Activated T-cell treated with anti-CD3 and anti-CD28 coated beads for 4 hours (primary cell): ENCODE results near the gene TTLL3.
"Not testable (repeated sequence)": the region's sequence is repeated elsewhere in the genome, so short reads cannot be mapped to it uniquely, and the experiment has no call there.

Source experiments
- DNase-seq: peaks from one replicate; pipeline ENCODE4 v3.0.0-alpha.2; 2020

The TTLL3 gene

GRCh38 chr3:9809615-9810432 lies at the start of gene TTLL3:
Gene TTLL3 (plus strand): TSS chr3:9810262. CDS start chr3:9810662, 400 bp downstream.
- DNase-seq = peak; percentile 23

GRCh38 chr3:9760779-9761505 lies 49.1 kb upstream of the TTLL3 start:
- no peak for DNase-seq

- DNase-seq = no peak
These were observed 48.1 kb upstream of the TTLL3 start for GRCh38 chr3:9761919-9762318.

DNA sequence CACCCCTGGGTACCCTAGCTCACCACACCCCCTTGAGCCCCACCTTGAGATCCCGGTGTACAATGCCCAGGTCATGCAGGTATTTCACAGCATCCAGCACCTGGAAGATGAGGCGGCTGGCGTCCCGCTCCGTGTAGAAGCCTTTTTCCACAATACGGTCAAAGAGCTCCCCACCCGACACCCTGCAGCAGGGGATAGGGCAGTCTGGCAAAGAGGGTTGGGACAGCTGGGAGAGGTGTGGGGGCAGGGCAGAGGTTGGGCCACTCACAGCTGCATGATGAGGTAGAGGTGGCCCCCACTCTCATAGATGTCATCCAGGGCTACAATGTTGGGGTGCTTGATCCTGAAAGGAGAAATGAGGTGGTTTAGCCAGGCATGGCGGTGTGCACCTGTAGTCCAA lies 47.2 kb upstream of the TTLL3 start:
- no peak for DNase-seq

GRCh38 chr3:9765865-9766264 lies 44.2 kb upstream of the TTLL3 start:
- no peak for DNase-seq

DNA sequence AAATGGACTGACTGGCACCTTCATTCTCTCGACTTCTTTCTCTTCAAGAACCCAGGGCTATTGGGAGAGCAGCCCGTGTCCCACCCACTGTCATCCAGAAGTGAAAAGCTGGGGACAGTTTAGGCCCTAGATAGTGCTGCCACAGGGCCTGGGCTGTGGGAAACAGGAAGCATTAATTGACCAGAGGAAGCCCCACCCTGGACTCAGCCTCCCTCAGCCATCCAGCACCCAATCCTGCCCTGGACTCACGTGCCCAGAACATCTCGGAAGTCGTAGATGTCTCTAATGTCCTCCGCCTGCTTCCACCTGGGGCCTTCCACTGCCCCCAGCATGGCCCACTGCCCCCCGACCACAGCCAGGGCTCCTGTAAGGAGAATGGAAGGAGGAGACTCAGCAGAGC lies 42.6 kb upstream of the TTLL3 start:
- DNase-seq = no peak

DNA sequence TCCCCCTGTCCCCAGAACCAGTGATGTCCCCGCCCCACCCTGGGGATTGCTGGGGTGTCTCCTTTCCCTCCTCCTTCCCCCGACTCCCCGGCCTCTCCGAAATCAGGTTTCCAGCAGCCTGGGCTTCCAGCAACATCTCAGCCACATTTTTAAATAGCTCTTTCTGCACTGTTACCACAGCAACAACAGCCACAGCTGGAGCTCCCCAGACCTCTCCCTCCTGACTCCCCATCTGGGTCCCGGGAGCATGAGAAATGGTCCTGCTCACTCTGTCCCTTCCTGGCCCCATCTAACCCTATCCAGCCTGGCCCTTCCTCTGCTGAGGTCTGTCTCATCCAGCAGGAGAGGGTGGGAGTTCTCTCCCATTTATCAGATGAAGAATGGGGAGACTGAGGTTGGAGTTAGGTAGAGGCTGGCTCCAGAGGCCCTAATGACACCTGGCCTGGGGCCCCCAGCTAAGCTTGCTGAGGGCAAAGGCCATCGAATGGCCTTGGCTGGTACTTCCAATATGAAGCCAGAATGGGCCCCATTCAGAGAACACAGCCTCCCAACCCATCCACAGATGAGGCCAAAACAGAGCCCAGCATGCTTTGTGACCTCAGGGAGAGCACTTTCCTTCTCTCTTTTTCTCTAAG lies 41.8 kb upstream of the TTLL3 start:
- DNase-seq = no peak

GRCh38 chr3:9769012-9769411 lies 41.0 kb upstream of the TTLL3 start:
- no peak for DNase-seq

DNA sequence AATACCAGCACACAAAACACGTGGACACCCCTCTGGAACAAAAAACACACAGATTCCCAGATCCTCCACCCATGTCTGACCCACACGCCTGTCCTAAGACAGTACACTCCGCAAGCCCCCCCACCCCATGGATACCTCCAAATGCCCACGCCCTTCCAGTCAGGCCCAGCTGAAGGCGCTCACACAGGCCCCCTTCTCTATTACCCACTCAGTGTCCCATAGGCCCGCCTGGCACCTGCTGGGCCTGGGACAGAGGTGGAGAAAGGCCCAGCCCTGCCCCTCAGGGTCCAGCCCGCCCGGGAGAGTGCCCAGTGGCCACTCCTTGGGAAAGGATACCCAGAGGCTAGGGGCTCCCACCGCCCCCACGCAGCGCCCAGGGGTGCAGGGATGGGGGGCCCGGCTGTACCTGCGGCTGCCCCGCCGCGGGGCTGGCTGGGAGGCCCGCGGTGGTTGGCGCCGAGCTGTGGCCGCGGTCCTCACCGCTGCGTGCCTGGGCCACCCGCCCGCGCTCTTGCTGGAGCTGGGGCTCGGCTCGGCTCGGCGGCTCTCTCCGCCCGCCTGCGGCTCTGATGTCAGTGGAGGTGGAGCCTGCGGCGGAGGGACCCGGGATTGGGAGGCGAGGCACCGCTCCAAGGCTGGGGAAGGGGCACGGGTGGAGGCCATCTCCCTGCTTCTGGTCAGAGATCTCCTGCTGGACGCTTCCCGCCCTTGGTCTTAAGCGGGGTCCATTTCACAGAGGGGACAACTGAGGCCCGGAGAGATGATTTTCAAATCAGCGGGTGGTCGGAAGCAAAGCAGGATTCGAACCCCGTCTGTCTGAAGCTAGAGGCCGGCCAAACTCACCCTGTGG lies 40.4 kb upstream of the TTLL3 start, which contains the start of gene CAMK1:
CAMK1 (minus strand) TSS at position 522 of the 850 bp plus-strand sequence. CDS start 2,198 bp downstream, outside the sequence.
- peak; percentile 38 for DNase-seq

DNA sequence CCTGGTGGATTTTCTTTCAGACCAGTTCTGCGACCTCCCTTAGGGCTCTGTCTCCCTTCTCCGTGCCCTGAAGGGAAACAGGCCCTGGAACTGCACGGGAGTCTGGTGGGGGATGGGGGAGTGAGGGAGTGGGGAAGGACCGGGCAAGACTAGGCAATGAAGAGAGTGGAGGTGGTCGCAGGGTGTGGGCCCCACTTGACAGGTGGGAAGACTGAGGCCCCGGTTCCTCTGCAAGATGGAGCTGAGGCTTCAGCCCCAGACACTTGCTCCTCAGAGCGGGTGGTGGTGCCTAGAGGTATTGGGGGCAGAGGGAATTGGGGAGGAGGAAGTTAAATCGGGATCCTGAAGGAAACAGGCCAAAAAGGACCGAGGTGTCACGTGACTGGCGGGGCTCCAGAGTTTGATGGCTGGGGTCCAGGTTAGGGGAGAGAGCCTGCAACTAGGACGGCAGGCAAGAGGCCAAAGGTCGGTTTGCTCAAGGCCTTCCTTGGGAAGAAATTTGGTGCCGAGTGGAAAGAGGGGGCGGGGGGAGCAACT lies 39.7 kb upstream of the TTLL3 start:
- DNase-seq = no peak

GRCh38 chr3:9771007-9771406 lies 39.1 kb upstream of the TTLL3 start:
- DNase-seq = not testable (repeated sequence)

GRCh38 chr3:9776896-9777693 lies 33.0 kb upstream of the TTLL3 start:
- no peak for DNase-seq

DNA sequence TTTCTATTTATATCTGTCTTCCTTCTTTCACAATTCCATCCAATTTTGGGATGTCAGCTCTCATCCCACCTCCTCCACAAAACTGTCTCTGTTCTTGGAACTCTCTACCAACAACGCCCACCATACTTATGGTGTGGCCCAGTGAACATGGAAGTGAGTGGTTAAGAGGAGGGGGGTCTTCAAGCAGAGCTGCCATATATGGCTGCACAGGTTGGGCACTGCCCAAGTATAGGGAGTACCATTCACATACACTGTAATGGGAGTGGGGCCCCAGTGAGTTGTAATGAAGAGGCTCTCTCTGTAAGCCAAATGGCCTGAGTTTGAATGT lies 32.4 kb upstream of the TTLL3 start:
- DNase-seq = no peak

DNA sequence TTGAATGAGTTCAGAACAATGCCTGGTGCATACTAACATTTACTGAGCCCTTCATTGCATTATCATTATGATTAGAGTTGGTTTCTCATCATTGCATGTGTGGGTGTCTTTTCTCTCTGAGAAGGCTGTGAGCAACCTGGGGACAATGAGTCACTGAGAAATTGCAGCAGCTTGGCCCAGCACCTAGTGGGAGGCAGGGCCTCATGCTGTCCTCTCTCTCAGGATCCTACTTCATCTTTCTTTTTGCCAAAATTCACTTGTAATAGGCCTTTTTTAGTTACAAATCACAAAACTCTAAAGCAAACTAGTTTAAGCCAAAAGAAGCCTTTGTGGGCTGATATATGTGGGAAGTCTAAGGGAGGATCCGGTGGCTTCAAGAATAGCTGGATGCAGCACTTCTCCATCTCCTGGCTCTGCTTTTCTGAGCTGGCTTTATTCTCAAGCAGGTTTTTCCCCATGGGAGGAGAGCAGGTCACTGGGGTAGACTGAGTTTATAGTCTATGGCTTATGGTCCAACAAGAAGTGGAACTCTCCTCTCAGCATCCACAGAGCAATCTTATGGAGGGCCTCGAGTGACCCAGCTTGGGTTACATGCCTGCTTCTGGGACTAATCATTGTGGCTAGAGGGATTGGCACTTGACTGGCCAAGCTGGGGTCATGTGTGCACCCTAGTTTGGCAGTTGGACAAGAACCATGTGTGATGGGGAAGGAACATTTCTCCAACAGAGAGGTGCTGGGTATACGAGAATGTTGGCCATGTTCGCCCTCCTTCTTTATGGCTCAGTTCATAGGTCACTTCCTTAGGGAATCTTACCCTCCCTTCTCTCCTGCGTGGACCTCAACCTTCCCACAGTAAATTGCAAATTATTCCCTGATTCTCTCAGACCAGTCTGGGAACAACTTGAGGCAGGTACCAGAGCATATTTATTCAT lies 31.7 kb upstream of the TTLL3 start:
- peak; percentile 32 for DNase-seq

DNA sequence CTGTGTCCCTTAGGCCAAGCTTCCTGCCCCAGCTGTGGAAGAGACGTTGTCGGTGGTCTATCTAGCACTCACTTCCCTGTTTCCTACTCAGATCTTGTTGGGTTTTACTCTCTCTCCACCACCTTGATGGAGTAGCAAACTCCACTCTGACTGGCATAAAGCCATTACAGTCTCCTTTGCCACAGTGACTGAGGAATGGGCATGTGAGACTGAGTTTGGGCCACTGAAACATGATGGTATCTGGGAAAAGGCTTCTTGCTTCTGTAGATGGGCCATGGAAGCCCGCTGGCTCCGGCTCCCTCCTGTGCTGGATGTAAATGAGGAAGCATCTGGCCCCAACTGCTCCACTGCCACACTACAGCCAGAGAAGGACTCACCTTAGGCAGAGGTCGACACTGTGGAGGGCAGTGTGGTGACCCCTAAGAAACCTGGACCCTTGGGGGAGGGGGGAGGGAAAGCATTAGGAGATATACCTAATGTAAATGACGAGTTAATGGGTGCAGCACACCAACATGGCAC lies 30.9 kb upstream of the TTLL3 start:
- DNase-seq = no peak

GRCh38 chr3:9779721-9780457 lies 30.2 kb upstream of the TTLL3 start:
- no peak for DNase-seq

GRCh38 chr3:9780458-9780812 lies 29.6 kb upstream of the TTLL3 start:
- DNase-seq = no peak

- DNase-seq = no peak
These were observed 29.2 kb upstream of the TTLL3 start for GRCh38 chr3:9780910-9781309.

DNA sequence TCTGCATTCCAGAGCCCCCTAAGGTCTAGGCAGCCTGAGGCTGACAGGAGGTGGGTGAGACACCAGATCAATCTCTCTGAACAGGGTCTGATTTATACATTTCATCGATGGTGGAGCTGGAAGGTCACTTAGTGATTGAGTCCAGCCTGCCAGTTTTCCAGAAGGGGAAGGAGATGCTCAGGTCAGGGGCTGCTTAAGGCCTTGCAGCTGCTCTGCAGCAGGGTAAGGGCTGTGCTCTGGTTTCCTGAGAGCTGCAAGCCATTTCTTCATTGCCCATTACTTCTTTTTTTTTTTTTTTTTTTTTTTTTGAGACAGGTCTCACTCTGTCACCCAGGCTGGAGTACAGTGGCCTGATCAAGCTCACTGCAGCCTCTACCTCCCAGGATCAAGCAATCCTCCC lies 28.5 kb upstream of the TTLL3 start:
- DNase-seq = no peak
